K562 (cell line): ENCODE measurements around the gene IFNA2. TPM values are rescaled to one million over a fixed set of nuclear protein-coding genes. Genes with fewer than 3 reads are reported as not detected.

Experiments
- ATAC-seq: fragments of 200-7000 bp; cut with Tn5 transposase; 3 replicates; pipeline ENCODE4 v1.9.1; 2020; ENCODE audit warnings: moderate library complexity
- BruUV-seq: library from RNA; stranded (reverse); fragments of 400-500 nt; replicated peaks from 2 replicates; lab custom pipeline; 2021; lab: Mats Ljungman, UMichigan
- CTCF ChIA-PET: fragments of 300-600 bp; formaldehyde crosslinking; extraction: SDS; loops from one replicate; lab custom pipeline; 2021; ENCODE audit warnings: low intra/inter-chr PET ratio; lab: Yijun Ruan, JAX
- POLR2A ChIA-PET: fragments of 300-600, 350-650 bp; sonication (Branson Sonifier 250); formaldehyde crosslinking; extraction: SDS; loops from one replicate; lab custom pipeline; 2021; ENCODE audit warnings: antibody characterized with exemption, inconsistent platforms; lab: Yijun Ruan, JAX
- DNase-seq, 4 experiments: peaks; one replicate each; pipeline versions ENCODE4 v3.0.0 to v3.0.0-alpha.2; 2011 to 2018; ENCODE audit warnings: low spot score in 3 of 4, mixed read lengths in 3 of 4; ENCODE audit errors: extremely low read depth in 1 of 4
- FAIRE-seq: peaks from 2 replicates; lab custom pipeline; 2011; peaks lifted over from hg19 to GRCh38; lab: Jason Lieb, UNC
- H2AFZ ChIP-seq: 2 replicates; pipeline ENCODE4 v1.6.0; 2011; ENCODE audit warnings: low read depth, low read length, control low read depth, inconsistent platforms
- H3K27ac ChIP-seq: fragments of 200-600 bp; 3 replicates; pipeline ENCODE4 v1.8.0; 2011; ENCODE audit warnings: low read depth, mild to moderate bottlenecking, control low read depth, inconsistent platforms, low read length, moderate library complexity, mixed read lengths; ENCODE audit errors: extremely low read depth
- H3K27me3 ChIP-seq, 2 experiments: fragments of 300-600 bp in 1 of 2; 2 replicates in 1 of 2; 3 replicates in 1 of 2; pipeline versions ENCODE4 v1.6.0 to v1.8.0; 2011; ENCODE audit warnings: inconsistent platforms in 2 of 2, low read length in 2 of 2, mild to moderate bottlenecking in 1 of 2, mixed read lengths in 1 of 2, moderate library complexity in 1 of 2; ENCODE audit not compliant: control insufficient read depth in 2 of 2, insufficient read depth in 2 of 2
- H3K36me3 ChIP-seq: fragments of 300-600 bp; 3 replicates; pipeline ENCODE4 v1.8.0; 2011; ENCODE audit warnings: mild to moderate bottlenecking, low read length, inconsistent platforms; ENCODE audit not compliant: control insufficient read depth, insufficient read depth
- H3K4me1 ChIP-seq, 2 experiments: fragments of 200-600 bp in 1 of 2; replicated peaks in 1 of 2; 2 replicates in 1 of 2; 3 replicates in 1 of 2; pipeline versions ENCODE4 v1.5.1 to v1.8.0; 2011; ENCODE audit warnings: inconsistent platforms in 2 of 2, low read length in 2 of 2, mild to moderate bottlenecking in 1 of 2, mixed read lengths in 1 of 2, moderate library complexity in 1 of 2; ENCODE audit not compliant: control insufficient read depth in 2 of 2, insufficient read depth in 2 of 2
- H3K4me2 ChIP-seq: 2 replicates; pipeline ENCODE4 v1.6.1; 2011; ENCODE audit warnings: low read length, control low read depth, inconsistent platforms, mixed read lengths; ENCODE audit not compliant: insufficient read depth
- H3K4me3 ChIP-seq: fragments of 200-600 bp; sonication (generic), shearing (Covaris generic); 2 replicates; pipeline ENCODE4 v1.5.1; 2016; ENCODE audit warnings: control low read depth, inconsistent platforms
- H3K79me2 ChIP-seq: fragments of 200-600 bp; 3 replicates; pipeline ENCODE4 v1.8.0; 2011; ENCODE audit warnings: low read length, inconsistent platforms; ENCODE audit not compliant: control insufficient read depth, insufficient read depth
- H3K9ac ChIP-seq, 2 experiments: 2 replicates each; pipeline versions ENCODE4 v1.6.0 to v1.6.1; 2011; ENCODE audit warnings: low read depth in 2 of 2, low read length in 2 of 2, control low read depth in 1 of 2, inconsistent platforms in 1 of 2, mild to moderate bottlenecking in 1 of 2, mixed read lengths in 1 of 2; ENCODE audit not compliant: insufficient read depth in 1 of 2
- H3K9me1 ChIP-seq: one replicate; pipeline ENCODE4 v1.6.0; 2011; ENCODE audit warnings: inconsistent platforms, mild to moderate bottlenecking, low read length, moderate library complexity; ENCODE audit not compliant: control insufficient read depth, insufficient read depth
- H3K9me3 ChIP-seq: replicated peaks from 2 replicates; pipeline ENCODE4 v1.5.1; 2011; ENCODE audit warnings: low read depth, low read length, inconsistent platforms; ENCODE audit not compliant: control insufficient read depth, insufficient read depth
- H4K20me1 ChIP-seq: replicated peaks from 2 replicates; pipeline ENCODE4 v1.6.1; 2011; ENCODE audit warnings: low read length, inconsistent platforms, mixed read lengths; ENCODE audit not compliant: control insufficient read depth, insufficient read depth
- CBFA2T2 ChIP-seq: fragments of 450-650 bp; conservative IDR thresholded peaks from 2 replicates; pipeline ENCODE4 v1.6.1; 2017; ENCODE audit warnings: mild to moderate bottlenecking
- FOXJ2 ChIP-seq: fragments of 200-800 bp; sonication (Bioruptor generic); IDR thresholded peaks from 2 replicates; pipeline ENCODE4 v1.6.1; 2016; ENCODE audit warnings: missing genetic modification characterization, missing compliant biosample characterization
- SNRNP70 ChIP-seq: fragments of 200-400 bp; formaldehyde crosslinking; optimal IDR thresholded peaks from 2 replicates; pipeline ENCODE3; 2017; ENCODE audit warnings: low read depth, low read length
- ZNF280B ChIP-seq: fragments of 250-450 bp; sonication (Bioruptor Pico); IDR thresholded peaks from 2 replicates; pipeline ENCODE4 v1.5.1; 2021; ENCODE audit warnings: mild to moderate bottlenecking
- ZNF318 ChIP-seq, 2 experiments: fragments of 450-650 bp; IDR thresholded peaks; 2 replicates each; pipeline ENCODE4 v1.6.1; 2016; ENCODE audit warnings: mild to moderate bottlenecking in 2 of 2, borderline replicate concordance in 1 of 2, low read depth in 1 of 2, moderate library complexity in 1 of 2
- ZNF518B ChIP-seq: fragments of 250-450 bp; sonication (Bioruptor Pico); IDR thresholded peaks from 2 replicates; pipeline ENCODE4 v1.5.0; 2021; ENCODE audit warnings: mild to moderate bottlenecking, moderate library complexity
- WGBS: fragments of 100-300 bp; shearing (Covaris generic); methylation state at CpG from one replicate; pipeline ENCODE4 v1.1.6; 2016; ENCODE audit warnings: low coverage, mixed read lengths; ENCODE audit not compliant: insufficient coverage; ENCODE audit errors: missing lambda C conversion rate; 5-methylcytosine and 5-hydroxymethylcytosine counted together
- in situ Hi-C: fragments of 300-500 bp; cut with MboI; formaldehyde crosslinking; loops from 4 replicates; pipeline ENCODE4 v1.15.0; 2018; ENCODE audit warnings: inconsistent platforms, mixed read lengths
- intact Hi-C: fragments of 100-400 bp; cut with micrococcal nuclease; formaldehyde crosslinking; loops from 2 replicates; pipeline ENCODE4 v1.14.2; 2022
- polyA plus RNA-seq, 8 experiments: library from polyadenylated mRNA; depleted of rRNA in 4 of 8; stranded (reverse) in 5 of 8; unstranded in 3 of 8; fragments of >200 nt; fragmentation: Nextera tagmentation in 2 of 8; fragmentation: Illumina TruSeq in 1 of 8; extraction: Ambion mirVana in 2 of 8; extraction: Trizol in 1 of 8; gene quantifications; 2 replicates each; pipeline versions ENCODE4 v1.2.1 to v1.2.3, GENCODE V29; 2011 to 2014; ENCODE audit warnings: inconsistent platforms in 1 of 8, missing spikeins in 1 of 8
- total RNA-seq, 7 experiments: library from RNA; depleted of rRNA in 6 of 7; stranded (reverse); fragments of >200 nt in 6 of 7; fragmentation: Illumina TruSeq in 2 of 7; extraction: Trizol in 2 of 7; gene quantifications; 2 replicates each; pipeline versions ENCODE4 v1.2.1 to v1.2.3, GENCODE V29; 2011 to 2021; ENCODE audit warnings: low replicate concordance in 1 of 7

IFNA2 gene
- total and polyA plus RNA-seq, 9 of the 15 experiments (the other 6 are each of a cell fraction or from before 2014, with no cell fraction given) = not detected

- Histone ChIP-seq H3K9me1 (no peaks in the 10 kb centered on the region), H3K27me3 (no peaks in the 10 kb centered on the region), H4K20me1 (no peaks in the 10 kb centered on the region), H3K4me2 (no peak overlapping the region), H3K4me3 (no peak overlapping the region), H3K9me3 (no peaks in the 10 kb centered on the region), H2AFZ (no peak overlapping the region), H3K4me1 (no peaks in the 10 kb centered on the region), H3K27ac (no peak overlapping the region), H3K36me3 (no peaks in the 10 kb centered on the region), H3K79me2 (no peaks in the 10 kb centered on the region), H3K9ac (no peak overlapping the region)
- TF ChIP-seq ZNF518B (CRISPR knock-in tag) (no peak), ZNF318 (IDR thresholded peaks at IDR 0.05; ENCODE audit: borderline replicate concordance in 1 of 2, low read depth in 1 of 2) (no peak), ZNF280B (no peak), FOXJ2 (tag) (no peak), SNRNP70 (no peak), CBFA2T2 (no peak)
- DNase-seq = no peak
- ATAC-seq = no peak
- no CpG with 5 or more reads among the region's 2 CpGs for WGBS
- in situ Hi-C loops (no loop called here), intact Hi-C loops (no loop called here)
- CTCF ChIA-PET = no interaction called here
- BruUV-seq = no TSS peak
- POLR2A ChIA-PET = no interaction called here
- FAIRE-seq = no peak
Observed at GRCh38 chr9:21414220-21414940, 29.2 kb upstream of the IFNA2 start.
